ENCODE data around the gene TMEM236.

GRCh38 chr10:17841050-17841449 lies 89.0 kb downstream of the TMEM236 start:
- TF ChIP-seq CTCF (IDR thresholded peaks at IDR 0.05; ENCODE audit: low read depth, low read length), result no peak
- no peak for TF ChIP-seq EZH2phosphoT487 (IDR thresholded peaks at IDR 0.05; ENCODE audit: low read depth)
